Measurements from ENCODE around the gene ARHGEF10L. TPM values are rescaled to one million over a fixed set of nuclear protein-coding genes. Genes with fewer than 3 reads are reported as not detected.

ARHGEF10L gene
- polyA plus RNA-seq, 3 donors = 19.8 to 71.8 (median 20.8) TPM

DNA sequence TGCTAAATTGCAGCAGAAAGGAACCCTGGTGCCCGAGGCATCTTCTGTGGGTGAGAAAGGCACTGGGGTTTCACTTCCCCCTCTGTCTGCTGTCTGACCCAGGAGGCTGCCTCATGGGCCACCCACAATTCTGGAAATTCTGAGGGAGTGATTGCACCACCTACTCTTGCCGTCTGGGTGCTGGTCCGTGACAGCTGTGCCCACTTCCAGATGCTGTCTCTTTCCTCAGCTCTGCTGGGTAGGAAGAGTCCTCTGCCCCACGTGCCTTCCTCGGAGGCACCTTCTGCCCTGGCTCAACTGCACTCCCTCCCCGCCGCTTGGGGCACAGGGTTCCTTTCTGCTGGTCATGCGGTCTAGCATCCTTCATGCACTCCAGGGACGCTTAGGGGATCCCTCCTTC lies 96.3 kb downstream of the ARHGEF10L start:
- H3K27ac ChIP-seq (ENCODE audit: low read depth, low read length) = no peak overlapping the region

GRCh38 chr1:17636612-17637011 lies 97.1 kb downstream of the ARHGEF10L start:
- no peak overlapping the region for H3K27ac ChIP-seq (ENCODE audit: low read depth, low read length)
- 87 to 89% (median 88%) methylated on average over 3 of the region's 3 CpGs for WGBS, 3 donors

More for the DNA sequence above, 96.3 kb downstream of the ARHGEF10L start:
- WGBS, 3 donors = 59 to 87% (median 62%) methylated on average over 9 of the region's 9 CpGs

- WGBS, 3 donors = 86 to 96% (median 89%) methylated on average over 4 of the region's 4 CpGs
- no peak overlapping the region for H3K27ac ChIP-seq (ENCODE audit: low read depth, low read length)
Measured at GRCh38 chr1:17637055-17637454, 97.6 kb downstream of the ARHGEF10L start.

DNA sequence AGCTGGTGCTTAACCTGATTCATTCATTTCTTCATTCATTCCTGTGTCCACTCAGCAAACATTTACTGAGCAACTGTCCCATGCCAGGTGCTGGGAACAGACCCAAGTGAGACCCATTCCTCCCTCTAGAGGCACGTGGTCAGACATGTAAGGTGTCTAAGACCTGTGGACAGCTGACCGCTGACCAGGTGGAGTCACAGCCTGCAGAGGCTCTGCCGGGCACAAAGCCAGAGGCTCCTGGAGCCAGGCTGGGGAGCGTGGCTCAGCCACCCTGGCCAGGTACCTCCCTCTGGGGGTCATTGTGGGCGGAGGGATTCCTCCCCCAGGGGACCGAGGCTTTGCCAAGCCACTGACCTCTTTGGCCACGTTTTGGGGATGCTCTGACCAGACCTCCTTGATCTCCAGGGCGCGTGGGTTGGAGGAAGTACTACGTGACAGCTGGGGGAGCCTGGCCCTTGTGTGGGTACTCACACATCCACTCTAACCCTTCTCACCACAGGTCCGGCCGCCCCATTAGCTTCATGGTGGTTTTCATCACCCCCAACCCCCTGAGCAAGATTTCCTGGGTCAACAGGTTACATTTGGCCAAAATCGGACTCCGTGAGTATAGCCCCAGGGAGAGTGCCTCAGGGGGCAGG lies 100.3 kb downstream of the ARHGEF10L start:
- H3K27ac ChIP-seq (ENCODE audit: low read depth, low read length) = no peak overlapping the region

DNA sequence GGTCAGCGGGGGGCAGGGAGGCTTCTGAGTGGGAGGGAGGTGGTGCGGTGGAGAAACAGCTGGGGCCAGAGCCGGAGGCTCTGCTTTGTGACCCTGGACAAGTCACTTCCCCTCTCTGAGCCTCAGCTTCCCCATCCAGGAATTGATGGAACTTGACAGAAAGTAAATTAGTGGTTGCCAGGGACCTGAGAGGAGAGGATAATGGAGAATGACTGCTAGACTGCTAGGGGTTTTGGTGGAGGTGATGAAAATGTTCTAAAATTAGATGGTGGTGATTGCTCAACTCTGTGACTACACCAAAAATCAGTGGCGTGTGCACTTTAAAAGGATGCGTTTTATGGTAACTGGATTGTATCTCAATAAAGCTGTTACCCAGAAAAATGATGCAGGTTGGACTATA lies 100.9 kb downstream of the ARHGEF10L start:
- H3K27ac ChIP-seq (ENCODE audit: low read depth, low read length) = no peak overlapping the region
- WGBS, 3 donors = 67 to 86% (median 67%) methylated on average over 5 of the region's 5 CpGs

More for the DNA sequence above, 100.3 kb downstream of the ARHGEF10L start:
- WGBS, 3 donors = 77 to 87% (median 80%) methylated on average over 14 of the region's 14 CpGs

- 90 to 91% (median 91%) methylated on average over 8 of the region's 8 CpGs for WGBS, 3 donors
- no peak overlapping the region for H3K27ac ChIP-seq (ENCODE audit: low read depth, low read length)
Measured at GRCh38 chr1:17640975-17641374, 101.5 kb downstream of the ARHGEF10L start.

GRCh38 chr1:17642169-17642568 lies 102.7 kb downstream of the ARHGEF10L start:
- no peak overlapping the region for H3K27ac ChIP-seq (ENCODE audit: low read depth, low read length)
- WGBS, 3 donors = 80 to 95% (median 82%) methylated on average over 5 of the region's 5 CpGs

GRCh38 chr1:17642943-17643342 lies 103.4 kb downstream of the ARHGEF10L start:
- 65 to 89% (median 69%) methylated on average over 3 of the region's 3 CpGs for WGBS, 3 donors
- H3K27ac ChIP-seq (ENCODE audit: low read depth, low read length) = no peak overlapping the region

GRCh38 chr1:17643861-17644703 lies 104.6 kb downstream of the ARHGEF10L start:
- H3K27ac ChIP-seq (ENCODE audit: low read depth, low read length) = no peak overlapping the region

DNA sequence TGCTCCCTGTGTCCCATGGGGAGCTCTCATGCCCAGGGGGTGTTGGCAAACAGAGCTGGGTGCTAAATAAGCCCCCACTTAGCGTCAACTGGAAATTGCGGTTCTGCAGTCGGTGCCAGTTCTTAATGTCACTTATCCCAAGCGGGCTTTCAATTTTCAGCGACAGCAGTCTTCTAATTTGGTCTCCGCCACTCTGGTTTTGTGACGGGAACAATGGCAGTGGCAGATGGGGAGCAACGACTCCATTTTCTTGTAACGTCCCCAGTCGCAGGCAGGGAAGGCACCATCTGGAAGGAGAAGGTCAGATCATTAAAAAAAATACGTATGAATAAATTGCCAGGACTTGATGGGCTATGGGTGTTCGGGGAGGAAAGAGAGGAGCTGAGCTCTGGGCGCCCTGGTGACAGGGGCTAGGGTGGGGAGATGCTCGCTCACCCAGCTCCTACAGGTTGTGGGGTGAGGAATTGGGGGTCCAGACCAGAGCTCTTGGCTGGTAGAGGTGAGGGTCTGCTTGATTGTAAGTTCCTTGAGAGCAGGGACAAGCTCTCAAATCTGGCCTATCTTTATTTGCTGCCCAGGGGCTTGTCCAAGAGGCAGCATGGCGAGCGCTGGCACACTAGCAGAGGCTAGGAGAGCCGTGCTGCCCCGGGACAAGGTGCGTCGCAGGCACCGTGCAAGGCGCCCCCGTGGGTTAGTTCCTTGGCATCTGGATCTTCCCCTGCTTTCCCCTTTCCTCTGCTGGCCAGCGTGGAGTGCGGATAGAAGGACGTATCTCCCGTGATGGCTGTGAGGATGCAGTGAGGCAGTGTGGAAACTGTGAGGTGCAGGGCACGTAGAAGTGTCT lies 105.8 kb downstream of the ARHGEF10L start:
- WGBS, 3 donors = 92 to 95% (median 93%) methylated on average over 28 of the region's 28 CpGs
- H3K27ac ChIP-seq (ENCODE audit: low read depth, low read length) = no peak overlapping the region

More at GRCh38 chr1:17643861-17644703, 104.6 kb downstream of the ARHGEF10L start:
- 83 to 90% (median 86%) methylated on average over 14 of the region's 14 CpGs for WGBS, 3 donors

- no peak overlapping the region for H3K27ac ChIP-seq (ENCODE audit: low read depth, low read length)
- 83 to 92% (median 89%) methylated on average over 32 of the region's 32 CpGs for WGBS, 3 donors
Measured at GRCh38 chr1:17646444-17647280, 107.2 kb downstream of the ARHGEF10L start.

- H3K27ac ChIP-seq (ENCODE audit: low read depth, low read length) = no peak overlapping the region
- WGBS, 3 donors = 78 to 88% (median 84%) methylated on average over 20 of the region's 20 CpGs
Measured at GRCh38 chr1:17648457-17649145, 109.1 kb downstream of the ARHGEF10L start.

DNA sequence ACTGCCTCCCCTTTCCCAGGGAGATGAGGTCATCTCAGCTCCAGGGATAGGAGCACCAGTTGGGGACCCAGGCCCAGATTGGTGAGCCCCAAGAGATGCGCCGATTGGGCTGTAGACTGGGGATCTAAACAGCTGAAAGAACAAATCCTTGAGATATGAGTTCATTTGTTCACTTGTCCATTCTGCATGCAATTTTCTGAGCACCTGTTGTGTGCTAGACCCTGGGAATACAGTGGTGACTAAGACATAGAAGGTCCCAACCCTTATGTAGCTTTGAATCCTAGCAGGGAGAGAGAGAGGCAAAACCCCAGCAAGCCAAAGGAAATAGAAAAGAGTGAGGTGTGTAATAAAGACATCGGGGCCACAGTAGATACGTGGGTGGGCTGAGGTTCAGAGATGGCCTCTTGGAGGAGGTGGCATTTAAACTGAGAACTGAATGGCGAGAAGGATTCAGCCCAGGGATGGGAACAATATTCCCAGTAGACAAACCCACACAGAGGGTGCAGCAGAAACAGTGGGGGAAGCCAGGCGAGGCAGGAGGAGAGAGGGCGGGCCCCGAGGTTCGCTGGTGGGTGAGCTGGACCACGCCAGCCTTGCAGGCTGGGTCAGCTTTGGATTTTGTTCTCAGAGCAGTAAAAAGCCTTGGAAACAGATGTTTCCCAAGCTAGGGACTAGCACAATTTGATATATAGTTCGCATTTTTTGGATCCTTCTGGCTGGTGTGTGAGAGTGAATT lies 110.0 kb downstream of the ARHGEF10L start:
- H3K27ac ChIP-seq (ENCODE audit: low read depth, low read length) = no peak overlapping the region
- WGBS, 3 donors = 87 to 92% (median 88%) methylated on average over 11 of the region's 11 CpGs

GRCh38 chr1:17653276-17653675 lies 113.8 kb downstream of the ARHGEF10L start:
- 77 to 80% (median 77%) methylated on average over 7 of the region's 7 CpGs for WGBS, 3 donors

GRCh38 chr1:17653728-17654351 lies 114.3 kb downstream of the ARHGEF10L start:
- 68 to 70% (median 68%) methylated on average over 9 of the region's 9 CpGs for WGBS, 3 donors
- H3K27ac ChIP-seq (ENCODE audit: low read depth, low read length) = no peak overlapping the region

More at GRCh38 chr1:17653276-17653675, 113.8 kb downstream of the ARHGEF10L start:
- no peak overlapping the region for H3K27ac ChIP-seq (ENCODE audit: low read depth, low read length)

DNA sequence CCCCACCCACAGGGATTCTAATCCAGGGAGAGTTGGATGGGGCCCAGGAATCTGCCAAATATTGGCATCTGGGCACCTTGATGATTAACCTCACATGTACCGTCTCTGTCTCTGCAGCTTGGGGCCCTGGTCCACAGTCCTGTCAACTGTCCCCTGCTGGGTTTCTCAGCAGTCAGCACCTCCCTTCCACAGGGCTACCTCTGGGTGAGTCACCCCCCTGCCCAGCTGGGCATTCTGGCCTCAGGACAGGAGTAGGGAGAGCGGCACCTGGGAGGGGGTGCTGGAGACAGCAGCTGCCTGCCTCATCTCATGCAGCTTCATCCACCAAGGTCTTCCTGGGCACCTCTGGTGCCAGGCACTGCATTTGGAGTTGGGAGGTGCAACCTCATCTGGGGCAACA lies 115.0 kb downstream of the ARHGEF10L start:
- no peak overlapping the region for H3K27ac ChIP-seq (ENCODE audit: low read depth, low read length)
- WGBS, 3 donors = 66 to 91% (median 88%) methylated on average over 2 of the region's 2 CpGs

Measured in adipose tissue (tissue), 3 donors.